Activated T-cell treated with anti-CD3 and anti-CD28 coated beads for 1 hour (primary cell): ENCODE results near the gene FLT1.

Experiments
- DNase-seq: peaks from one replicate; pipeline ENCODE4 v3.0.0-alpha.2; 2020; ENCODE audit warnings: low read depth

FLT1 gene

GRCh38 chr13:28423010-28423409 is 71.9 kb downstream of the FLT1 start:
- DNase-seq: no peak

GRCh38 chr13:28421676-28422410 is 73.1 kb downstream of the FLT1 start:
- no peak for DNase-seq

GRCh38 chr13:28420704-28421103 is 74.2 kb downstream of the FLT1 start:
- DNase-seq: no peak

- DNase-seq: no peak
These were observed 78.9 kb downstream of the FLT1 start for GRCh38 chr13:28415994-28416421.

- no peak for DNase-seq
These were observed 80.9 kb downstream of the FLT1 start for GRCh38 chr13:28413999-28414398.

GRCh38 chr13:28412981-28413380 is 81.9 kb downstream of the FLT1 start:
- no peak for DNase-seq

GRCh38 chr13:28411831-28412353 is 83.0 kb downstream of the FLT1 start:
- no peak for DNase-seq

- DNase-seq: no peak
These were observed 84.8 kb downstream of the FLT1 start for GRCh38 chr13:28410096-28410495.

- DNase-seq: no peak
These were observed 85.3 kb downstream of the FLT1 start for GRCh38 chr13:28409648-28410047.

GRCh38 chr13:28408863-28409262 is 86.1 kb downstream of the FLT1 start:
- no peak for DNase-seq

GRCh38 chr13:28408235-28408848 is 86.6 kb downstream of the FLT1 start:
- no peak for DNase-seq

GRCh38 chr13:28406733-28407266 is 88.1 kb downstream of the FLT1 start:
- DNase-seq: no peak

- no peak for DNase-seq
These were observed 92.9 kb downstream of the FLT1 start for GRCh38 chr13:28402057-28402381.

GRCh38 chr13:28401303-28402056 is 93.4 kb downstream of the FLT1 start:
- no peak for DNase-seq

GRCh38 chr13:28396053-28396452 is 98.9 kb downstream of the FLT1 start:
- DNase-seq: no peak

- no peak for DNase-seq
These were observed 100.5 kb downstream of the FLT1 start for GRCh38 chr13:28394422-28394821.

- no peak for DNase-seq
These were observed 101.9 kb downstream of the FLT1 start for GRCh38 chr13:28392896-28393505.

- no peak for DNase-seq
These were observed 102.5 kb downstream of the FLT1 start for GRCh38 chr13:28392428-28392827.

- no peak for DNase-seq
These were observed 107.0 kb downstream of the FLT1 start for GRCh38 chr13:28387740-28388501.

GRCh38 chr13:28385362-28385761 is 109.6 kb downstream of the FLT1 start:
- no peak for DNase-seq

- DNase-seq: no peak
These were observed 110.1 kb downstream of the FLT1 start for GRCh38 chr13:28384789-28385188.

- no peak for DNase-seq
These were observed 114.6 kb downstream of the FLT1 start for GRCh38 chr13:28380319-28380718.
